Adrenal gland (tissue), 12 donors: ENCODE measurements around the gene CFTR. TPM values are rescaled to one million over a fixed set of nuclear protein-coding genes. Genes with fewer than 3 reads are reported as not detected.

Experiments used
- DNase-seq, 7 donors: peaks; one replicate each; pipeline ENCODE4 v3.0.0-alpha.2; 2019 to 2020
- H3K27ac ChIP-seq, 5 donors: fragments of 200-600 bp; sonication (generic) in 4 of 5; 1 replicate in 3 of 5; 2 replicates in 2 of 5; pipeline versions ENCODE4 v1.5.1 to v1.8.0; 2016 to 2020; ENCODE audit warnings: mild to moderate bottlenecking in 1 of 5
- H3K27me3 ChIP-seq: fragments of 200-600 bp; 2 replicates; pipeline ENCODE4 v1.8.0; 2021
- H3K36me3 ChIP-seq, 2 donors: fragments of 200-600 bp; replicated peaks in 1 of 2; 1 replicate in 1 of 2; 2 replicates in 1 of 2; pipeline versions ENCODE4 v1.5.1 to v1.8.0; 2018 to 2022
- H3K4me1 ChIP-seq, 2 donors: fragments of 200-600 bp; replicated peaks in 1 of 2; 1 replicate in 1 of 2; 2 replicates in 1 of 2; pipeline versions ENCODE4 v1.5.1 to v1.8.0; 2018 to 2021
- H3K4me3 ChIP-seq, 4 donors: fragments of 200-600 bp; sonication (generic) in 3 of 4; one replicate each; pipeline ENCODE4 v1.5.1; 2016 to 2018
- H3K9me3 ChIP-seq, 3 donors: fragments of 200-600 bp; sonication (generic) in 1 of 3; replicated peaks in 1 of 3; 1 replicate in 2 of 3; 2 replicates in 1 of 3; pipeline versions ENCODE4 v1.5.1 to v1.8.0; 2016 to 2021
- POLR2A ChIP-seq, 2 donors: fragments of 450-650 bp; IDR thresholded peaks; one replicate each; pipeline ENCODE4 v1.6.1; 2017; ENCODE audit warnings: antibody characterized with exemption in 2 of 2, mild to moderate bottlenecking in 2 of 2, moderate library complexity in 1 of 2
- WGBS, 4 donors: extraction: QIAGEN DNeasy Blood & Tissue Kit in 2 of 4; methylation state at CpG; one replicate each; pipeline versions ENCODE4 v1.1.5 to v1.1.7; 2013 to 2017; 5-methylcytosine and 5-hydroxymethylcytosine counted together
- intact Hi-C, 2 donors: fragments of 100-400 bp; cut with DNase I; formaldehyde crosslinking; loops; one replicate each; pipeline versions ENCODE4 v1.14.1 to v1.15.0; 2022 to 2023
- polyA plus RNA-seq, 3 donors: library from polyadenylated mRNA; stranded (reverse); fragments of 200-250 nt in 2 of 3; fragments of 350-450 nt in 1 of 3; fragmentation: Illumina TruSeq in 1 of 3; extraction: RNeasy Lipid Tissue Mini Kit (QIAGEN cat#74804) in 1 of 3; gene quantifications; one replicate each; pipeline ENCODE4 v1.2.3, GENCODE V29; 2013 to 2014
- total RNA-seq, 9 donors: library from RNA; depleted of rRNA in 4 of 9; stranded (reverse); fragments of >200 nt in 4 of 9; fragments of 120-200 nt in 1 of 9; fragmentation: NEBNext Ultra II Directional in 1 of 9; extraction: Animal tissue kit (Norgen Biotek cat#: 25700) in 1 of 9; gene quantifications; one replicate each; pipeline versions ENCODE4 v1.1.0 to v1.2.4, GENCODE V29; 2013 to 2023
- TF ChIP-seq, protein P1 (sequence below), 6 experiments: fragments of 450-650 bp in 4 of 6; fragments of 200-600 bp in 2 of 6; sonication (generic) in 1 of 6; IDR thresholded peaks; 1 replicate in 5 of 6; 2 replicates in 1 of 6; pipeline versions ENCODE4 v1.5.1 to v1.8.0; 2016 to 2021; ENCODE audit warnings: antibody characterized with exemption in 6 of 6, mild to moderate bottlenecking in 2 of 6, moderate library complexity in 1 of 6
- donor health status: healthy with polysubstance abuse.
- donor health status: Bipolar disorder and iron deficiency.
- donor health status: DM: yes; HTN: yes; CAD: no.
- donor health status: DM: no; HTN: no; CAD: no.
- donor health status: DM: no; HTN: no; CAD: no.
- donor health status: DM: yes; HTN: yes; CAD: no.

CFTR gene
- total and polyA plus RNA-seq, 12 donors: 0.07 to 0.22 (median 0.08) TPM; not detected in 9

DNA sequence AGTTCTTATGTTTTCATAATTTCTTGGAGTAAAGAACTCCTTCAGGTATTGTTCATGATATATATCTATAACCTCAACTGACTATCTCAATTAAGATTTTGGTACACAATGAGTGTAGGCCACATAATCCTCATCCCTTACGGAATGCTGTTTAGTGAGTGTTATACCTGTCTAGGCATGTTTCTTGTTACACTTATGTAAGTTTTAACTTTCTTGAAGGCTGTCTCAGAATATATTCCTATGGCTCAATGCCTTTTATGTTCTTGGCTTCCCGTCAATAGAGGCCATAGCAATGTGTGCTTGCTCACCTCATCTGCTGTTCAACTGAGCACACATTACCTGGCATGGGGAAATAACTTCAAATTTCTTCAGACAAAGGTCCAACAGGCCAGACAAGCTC is 208.3 kb downstream of the CFTR start:
- no peaks in the 10 kb centered on the region for H3K27me3 ChIP-seq
- intact Hi-C loops: no loop called here
- WGBS, 4 donors: 91 to 94% (median 93%) methylated on average over 2 of the region's 2 CpGs
- no peak for DNase-seq
- H3K4me1 ChIP-seq: no peaks in the 10 kb centered on the region
- H3K27ac ChIP-seq: no peak overlapping the region
- no peaks in the 10 kb centered on the region for H3K9me3 ChIP-seq
- no peaks in the 10 kb centered on the region for H3K36me3 ChIP-seq
- TF ChIP-seq, protein P1, sequence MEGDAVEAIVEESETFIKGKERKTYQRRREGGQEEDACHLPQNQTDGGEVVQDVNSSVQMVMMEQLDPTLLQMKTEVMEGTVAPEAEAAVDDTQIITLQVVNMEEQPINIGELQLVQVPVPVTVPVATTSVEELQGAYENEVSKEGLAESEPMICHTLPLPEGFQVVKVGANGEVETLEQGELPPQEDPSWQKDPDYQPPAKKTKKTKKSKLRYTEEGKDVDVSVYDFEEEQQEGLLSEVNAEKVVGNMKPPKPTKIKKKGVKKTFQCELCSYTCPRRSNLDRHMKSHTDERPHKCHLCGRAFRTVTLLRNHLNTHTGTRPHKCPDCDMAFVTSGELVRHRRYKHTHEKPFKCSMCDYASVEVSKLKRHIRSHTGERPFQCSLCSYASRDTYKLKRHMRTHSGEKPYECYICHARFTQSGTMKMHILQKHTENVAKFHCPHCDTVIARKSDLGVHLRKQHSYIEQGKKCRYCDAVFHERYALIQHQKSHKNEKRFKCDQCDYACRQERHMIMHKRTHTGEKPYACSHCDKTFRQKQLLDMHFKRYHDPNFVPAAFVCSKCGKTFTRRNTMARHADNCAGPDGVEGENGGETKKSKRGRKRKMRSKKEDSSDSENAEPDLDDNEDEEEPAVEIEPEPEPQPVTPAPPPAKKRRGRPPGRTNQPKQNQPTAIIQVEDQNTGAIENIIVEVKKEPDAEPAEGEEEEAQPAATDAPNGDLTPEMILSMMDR (IDR thresholded peaks at IDR 0.05): no peak
- TF ChIP-seq POLR2A (IDR thresholded peaks at IDR 0.05): no peak
- no peak overlapping the region for H3K4me3 ChIP-seq

DNA sequence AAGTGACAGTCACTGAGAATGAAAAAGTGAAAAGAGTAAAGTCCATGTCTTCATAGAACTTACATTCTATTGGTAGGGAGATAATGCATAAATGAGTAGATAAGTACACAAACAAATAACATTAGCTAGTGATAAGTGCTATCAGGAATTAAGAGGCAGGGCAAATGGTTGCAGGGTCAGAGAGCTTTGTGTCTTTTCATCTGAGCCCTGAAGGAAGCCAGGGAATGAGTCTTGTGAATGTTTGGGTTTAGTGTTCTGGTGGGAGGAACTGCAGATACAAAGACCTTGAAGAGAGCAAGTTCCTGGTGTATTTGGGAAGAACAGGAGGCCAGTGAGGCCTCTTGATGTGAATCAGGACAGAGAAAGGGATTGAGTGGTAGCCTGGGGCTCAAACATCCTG is 209.6 kb downstream of the CFTR start:
- H3K27ac ChIP-seq: no peak overlapping the region
- no peaks in the 10 kb centered on the region for H3K4me1 ChIP-seq
- H3K27me3 ChIP-seq: no peaks in the 10 kb centered on the region
- no peak overlapping the region for H3K4me3 ChIP-seq
- no peaks in the 10 kb centered on the region for H3K9me3 ChIP-seq
- H3K36me3 ChIP-seq: no peaks in the 10 kb centered on the region
- no peak for DNase-seq
- intact Hi-C loops: no loop called here
- TF ChIP-seq, protein P1 (IDR thresholded peaks at IDR 0.05): no peak
- no peak for TF ChIP-seq POLR2A (IDR thresholded peaks at IDR 0.05)

DNA sequence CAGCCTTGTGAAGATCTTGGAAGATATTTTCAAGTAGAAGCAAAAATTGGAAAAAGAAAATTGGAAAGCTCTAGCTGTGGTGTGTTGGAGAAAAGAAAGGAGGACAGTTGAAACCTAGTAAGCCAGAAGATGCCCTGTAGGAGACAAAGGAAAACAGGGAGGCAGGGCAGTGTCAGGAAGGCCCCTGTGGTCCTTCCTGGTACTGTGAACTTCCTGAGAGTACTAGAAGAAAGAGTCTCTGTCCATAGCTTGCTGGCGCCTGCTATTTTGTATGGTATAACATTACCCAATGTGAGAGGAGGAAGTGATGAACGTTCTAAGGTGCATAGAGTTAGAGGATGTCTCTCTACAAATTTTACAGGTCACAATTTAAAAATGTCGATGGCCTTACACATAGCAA is 210.3 kb downstream of the CFTR start:
- H3K27ac ChIP-seq: no peak overlapping the region
- no peaks in the 10 kb centered on the region for H3K4me1 ChIP-seq
- H3K36me3 ChIP-seq: no peaks in the 10 kb centered on the region
- H3K27me3 ChIP-seq: no peaks in the 10 kb centered on the region
- 77 to 84% (median 81%) methylated on average over 3 of the region's 3 CpGs for WGBS, 4 donors
- no peak for TF ChIP-seq POLR2A (IDR thresholded peaks at IDR 0.05)
- TF ChIP-seq, protein P1 (IDR thresholded peaks at IDR 0.05): no peak
- no peak for DNase-seq
- no peaks in the 10 kb centered on the region for H3K9me3 ChIP-seq
- no peak overlapping the region for H3K4me3 ChIP-seq
- intact Hi-C loops: no loop called here

DNA sequence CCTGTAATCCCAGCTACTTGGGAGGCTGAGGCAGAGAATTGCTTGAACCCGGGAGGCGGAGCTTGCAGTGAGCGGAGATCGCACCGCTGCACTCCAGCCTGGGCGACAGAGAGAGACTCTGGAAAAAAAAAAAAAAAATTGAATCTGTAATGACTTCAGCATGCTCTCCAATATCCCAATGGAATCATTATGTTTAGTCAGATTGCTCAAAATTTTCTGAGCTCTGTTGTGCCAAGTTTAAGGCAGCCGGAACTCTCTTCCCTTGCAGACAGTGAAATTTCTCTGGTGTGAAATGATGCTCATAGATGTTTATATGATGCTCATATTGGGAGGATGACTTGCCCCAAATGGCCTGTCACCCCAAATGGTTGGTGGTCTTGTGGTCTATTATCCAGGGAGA is 212.5 kb downstream of the CFTR start:
- Histone ChIP-seq H3K4me1 (no peaks in the 10 kb centered on the region), H3K36me3 (no peaks in the 10 kb centered on the region), H3K4me3 (no peak overlapping the region), H3K27ac (no peak overlapping the region), H3K27me3 (no peaks in the 10 kb centered on the region), H3K9me3 (no peaks in the 10 kb centered on the region)
- 86 to 92% (median 91%) methylated on average over 7 of the region's 7 CpGs for WGBS, 4 donors
- DNase-seq: no peak
- no peak for TF ChIP-seq POLR2A (IDR thresholded peaks at IDR 0.05)
- TF ChIP-seq, protein P1 (IDR thresholded peaks at IDR 0.05): no peak
- intact Hi-C loops: no loop called here
